ENCODE data around the gene KIR2DL3. TPM values are rescaled to one million over a fixed set of nuclear protein-coding genes. Genes with fewer than 3 reads are reported as not detected.
"Not testable (repeated sequence)": the region's sequence is repeated elsewhere in the genome, so short reads cannot be mapped to it uniquely, and the experiment has no call there.

The KIR2DL3 gene
- total RNA-seq, 3 donors from 2014 or later (not counting 1 experiment from before 2014, with no cell fraction given): 40.7 to 57.3 (median 54.1) TPM

DNA sequence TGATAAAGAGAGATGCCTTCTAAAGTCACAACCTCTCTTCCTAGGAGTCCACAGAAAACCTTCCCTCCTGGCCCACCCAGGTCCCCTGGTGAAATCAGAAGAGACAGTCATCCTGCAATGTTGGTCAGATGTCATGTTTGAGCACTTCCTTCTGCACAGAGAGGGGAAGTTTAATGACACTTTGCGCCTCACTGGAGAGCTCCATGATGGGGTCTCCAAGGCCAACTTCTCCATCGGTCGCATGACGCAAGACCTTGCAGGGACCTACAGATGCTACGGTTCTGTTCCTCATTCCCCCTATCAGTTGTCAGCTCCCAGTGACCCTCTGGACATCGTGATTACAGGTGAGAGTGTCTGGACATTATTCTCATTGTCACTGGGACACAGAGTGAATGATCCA is 49.8 kb downstream of the KIR2DL3 start:
- H3K36me3 Mint-ChIP-seq: not testable (repeated sequence)

DNA sequence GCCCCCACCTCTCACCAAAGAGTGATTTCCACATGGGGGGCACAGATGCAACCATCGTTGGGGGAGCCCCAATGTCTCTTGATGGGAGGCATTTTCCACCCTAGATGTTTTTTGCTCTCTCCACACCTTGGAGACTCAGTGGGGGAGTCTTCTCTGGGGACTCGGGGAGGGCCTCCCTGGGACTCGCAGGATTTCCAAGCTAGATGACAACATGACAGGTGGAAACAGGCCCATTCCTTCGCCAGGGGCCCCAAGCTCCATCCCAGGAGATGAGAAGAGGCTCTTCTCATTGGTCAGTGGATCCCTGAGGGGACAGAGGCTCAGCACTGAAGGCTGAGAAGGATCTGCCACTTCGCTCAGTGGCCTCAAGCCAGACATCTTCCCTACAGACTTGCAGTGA is 52.4 kb downstream of the KIR2DL3 start:
- intact Hi-C loops (cut with micrococcal nuclease): no loop called here
- Histone ChIP-seq H3K4me1 (ENCODE audit: control insufficient read depth, insufficient read depth, low read length) (peaks cover 9% of the 10 kb centered on the region), H3K27ac (ENCODE audit: low read length) (no peak overlapping the region), H3K9me3 (ENCODE audit: control insufficient read depth, insufficient read depth, low read length) (no peaks in the 10 kb centered on the region), H3K4me3 (ENCODE audit: low read length) (no peak overlapping the region), H3K36me3 (ENCODE audit: control insufficient read depth, insufficient read depth, low read length) (no peaks in the 10 kb centered on the region), H3K27me3 (ENCODE audit: control insufficient read depth, insufficient read depth, low read length) (peaks cover 2% of the 10 kb centered on the region)
- H3K4me3 Mint-ChIP-seq: no peak overlapping the region
- no peaks in the 10 kb centered on the region for H3K9me3 Mint-ChIP-seq
- WGBS (ENCODE audit: insufficient coverage): 77% methylated on average over 5 of the region's 5 CpGs
- no peak for TF ChIP-seq CTCF (IDR thresholded peaks at IDR 0.05)
- DNase-seq (no peak), ATAC-seq (no peak)
- H3K36me3 Mint-ChIP-seq: no peaks in the 10 kb centered on the region
- no peak overlapping the region for H3K27ac Mint-ChIP-seq
- H3K27me3 Mint-ChIP-seq (ENCODE audit: low read depth in 2 of 2): peaks cover 0 to 6% of the 10 kb centered on the region in 2 donors
- H3K4me1 Mint-ChIP-seq: peaks cover 17% of the 10 kb centered on the region in 2 donors

More for the DNA sequence above, 49.8 kb downstream of the KIR2DL3 start:
- H3K9me3 ChIP-seq (ENCODE audit: control insufficient read depth, insufficient read depth, low read length); H3K27ac ChIP-seq (ENCODE audit: low read length); H3K36me3 ChIP-seq (ENCODE audit: control insufficient read depth, insufficient read depth, low read length); H3K9me3 Mint-ChIP-seq; H3K4me3 Mint-ChIP-seq; intact Hi-C loops (cut with micrococcal nuclease); H3K4me1 ChIP-seq (ENCODE audit: control insufficient read depth, insufficient read depth, low read length); H3K4me3 ChIP-seq (ENCODE audit: low read length); DNase-seq; ATAC-seq; H3K27ac Mint-ChIP-seq; H3K27me3 Mint-ChIP-seq (ENCODE audit: low read depth in 2 of 2); H3K27me3 ChIP-seq (ENCODE audit: control insufficient read depth, insufficient read depth, low read length): not testable (repeated sequence)
- H3K4me1 Mint-ChIP-seq: peaks cover 15 to 17% of the 10 kb centered on the region in 2 donors
- WGBS (ENCODE audit: insufficient coverage): 81% methylated on average over 6 of the region's 6 CpGs

- H3K36me3 ChIP-seq (ENCODE audit: control insufficient read depth, insufficient read depth, low read length): no peaks in the 10 kb centered on the region
- Mint-ChIP-seq H3K27ac (peak overlapping the region in 1 of 2 donors; percentile 2), H3K9me3 (no peaks in the 10 kb centered on the region), H3K27me3 (ENCODE audit: low read depth in 2 of 2) (peaks cover 0 to 6% of the 10 kb centered on the region in 2 donors), H3K4me1 (peaks cover 14 to 17% of the 10 kb centered on the region in 2 donors), H3K4me3 (peak overlapping the region; percentile 1), H3K36me3 (no peaks in the 10 kb centered on the region)
- H3K4me1 ChIP-seq (ENCODE audit: control insufficient read depth, insufficient read depth, low read length): peaks cover 9% of the 10 kb centered on the region
- no peak for DNase-seq
- no peak for TF ChIP-seq CTCF (IDR thresholded peaks at IDR 0.05)
- 82% methylated on average over 6 of the region's 6 CpGs for WGBS (ENCODE audit: insufficient coverage)
- no peak overlapping the region for H3K4me3 ChIP-seq (ENCODE audit: low read length)
- no peak overlapping the region for H3K27ac ChIP-seq (ENCODE audit: low read length)
- H3K9me3 ChIP-seq (ENCODE audit: control insufficient read depth, insufficient read depth, low read length): no peaks in the 10 kb centered on the region
- ATAC-seq: no peak
- intact Hi-C loops (cut with micrococcal nuclease): no loop called here
- H3K27me3 ChIP-seq (ENCODE audit: control insufficient read depth, insufficient read depth, low read length): no peaks in the 10 kb centered on the region
These were observed 53.2 kb downstream of the KIR2DL3 start for GRCh38 chr19:54791476-54791875.

DNA sequence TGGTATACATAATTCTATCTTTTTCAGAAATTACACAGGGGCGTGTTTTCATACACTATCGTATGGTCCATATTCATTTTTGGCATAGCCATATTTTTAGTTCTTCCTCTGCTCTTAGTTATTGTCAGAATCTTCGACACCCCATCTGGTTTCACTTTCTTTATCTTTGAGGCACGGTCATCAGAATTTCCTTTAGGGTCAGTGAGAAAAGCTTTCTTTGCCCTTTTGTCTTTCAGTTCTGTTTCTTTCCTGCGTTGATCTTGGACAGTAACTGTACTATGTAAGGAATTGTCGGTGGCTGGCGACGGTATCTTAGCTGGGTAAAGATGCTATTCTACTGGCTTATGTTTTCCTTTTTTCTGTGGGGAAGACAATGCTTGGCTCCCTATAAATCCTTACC is 54.5 kb downstream of the KIR2DL3 start:
- Histone ChIP-seq H3K27me3 (ENCODE audit: control insufficient read depth, insufficient read depth, low read length) (no peaks in the 10 kb centered on the region), H3K4me1 (ENCODE audit: control insufficient read depth, insufficient read depth, low read length) (peaks cover 9% of the 10 kb centered on the region), H3K27ac (ENCODE audit: low read length) (peak overlapping the region; percentile 84), H3K9me3 (ENCODE audit: control insufficient read depth, insufficient read depth, low read length) (no peaks in the 10 kb centered on the region), H3K4me3 (ENCODE audit: low read length) (peak overlapping the region; percentile 31), H3K36me3 (ENCODE audit: control insufficient read depth, insufficient read depth, low read length) (no peaks in the 10 kb centered on the region)
- Mint-ChIP-seq H3K4me1 (peaks cover 14 to 17% of the 10 kb centered on the region in 2 donors), H3K27ac (no peak overlapping the region), H3K9me3 (no peaks in the 10 kb centered on the region), H3K4me3 (no peak overlapping the region), H3K36me3 (no peaks in the 10 kb centered on the region), H3K27me3 (ENCODE audit: low read depth in 2 of 2) (peaks cover 0 to 4% of the 10 kb centered on the region in 2 donors)
- TF ChIP-seq CTCF (IDR thresholded peaks at IDR 0.05): no peak
- 7% methylated on average over 8 of the region's 8 CpGs for WGBS (ENCODE audit: insufficient coverage)
- DNase-seq: peak in 1 of 2 donors; percentile 24
- intact Hi-C loops (cut with micrococcal nuclease): no loop called here
- ATAC-seq: peak; percentile 73 to 85 (median 80)
